Activated CD8-positive, alpha-beta memory T cell treated with anti-CD3 and anti-CD28 coated beads for 48 hours (primary cell): ENCODE measurements around the gene AEBP1.

ENCODE experiments used
- DNase-seq, 3 experiments: peaks; one replicate each; pipeline ENCODE4 v3.0.0-alpha.2; 2020; ENCODE audit warnings: low read depth in 2 of 3, low spot score in 2 of 3

Gene AEBP1

GRCh38 chr7:44084701-44085100, 19.4 kb upstream of the AEBP1 start:
- DNase-seq = no peak

- DNase-seq = no peak
These were observed 18.6 kb upstream of the AEBP1 start for GRCh38 chr7:44085546-44085945.

- DNase-seq = no peak
These were observed 17.5 kb upstream of the AEBP1 start for GRCh38 chr7:44086627-44087026.

GRCh38 chr7:44087911-44088838, 16.0 kb upstream of the AEBP1 start:
- no peak for DNase-seq

DNA sequence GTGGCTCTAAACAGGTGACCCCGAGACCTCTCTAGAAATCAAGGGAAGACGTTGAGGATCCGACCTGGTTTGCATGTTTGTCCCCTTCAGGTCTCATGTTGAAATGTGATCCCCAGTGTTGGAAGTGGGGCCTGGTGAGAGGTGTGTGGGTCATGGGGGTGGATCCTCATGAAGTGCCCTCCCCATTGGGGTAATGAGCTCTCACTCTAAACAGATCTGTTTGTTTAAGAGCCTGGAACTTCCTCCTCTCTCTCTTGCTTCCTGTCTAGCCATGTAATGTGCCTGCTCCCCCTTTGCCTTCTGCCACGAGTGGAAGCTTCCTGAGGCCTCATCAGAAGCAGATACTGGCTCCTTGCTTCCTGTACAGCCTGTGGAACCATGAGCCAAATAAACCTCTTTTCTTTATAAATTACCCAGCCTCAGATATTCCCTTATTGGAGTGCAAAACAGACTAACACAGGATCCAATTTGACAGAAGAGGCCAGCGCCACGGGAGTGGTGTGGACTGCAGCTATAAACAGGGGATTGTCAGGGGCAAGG, 11.0 kb upstream of the AEBP1 start:
- DNase-seq = no peak

DNA sequence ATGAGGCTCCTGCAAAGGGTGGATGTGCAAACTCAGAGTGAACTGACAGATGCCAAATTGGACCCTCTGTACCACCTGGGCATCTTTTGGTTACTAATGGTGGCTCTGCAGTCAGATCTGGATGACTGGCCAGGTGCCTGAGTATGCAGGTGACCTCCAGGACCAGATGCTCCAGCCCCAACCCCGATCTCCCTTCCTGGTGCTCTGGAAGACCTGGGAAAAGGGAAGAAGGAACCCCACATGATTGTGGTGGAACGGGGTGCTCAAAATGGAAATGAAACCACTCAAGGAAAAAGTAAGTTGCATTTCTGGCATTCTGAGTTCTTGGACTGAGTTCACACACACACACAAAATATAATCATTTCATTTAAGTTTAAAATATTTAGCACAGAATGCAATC, 9.8 kb upstream of the AEBP1 start:
- DNase-seq = no peak

DNA sequence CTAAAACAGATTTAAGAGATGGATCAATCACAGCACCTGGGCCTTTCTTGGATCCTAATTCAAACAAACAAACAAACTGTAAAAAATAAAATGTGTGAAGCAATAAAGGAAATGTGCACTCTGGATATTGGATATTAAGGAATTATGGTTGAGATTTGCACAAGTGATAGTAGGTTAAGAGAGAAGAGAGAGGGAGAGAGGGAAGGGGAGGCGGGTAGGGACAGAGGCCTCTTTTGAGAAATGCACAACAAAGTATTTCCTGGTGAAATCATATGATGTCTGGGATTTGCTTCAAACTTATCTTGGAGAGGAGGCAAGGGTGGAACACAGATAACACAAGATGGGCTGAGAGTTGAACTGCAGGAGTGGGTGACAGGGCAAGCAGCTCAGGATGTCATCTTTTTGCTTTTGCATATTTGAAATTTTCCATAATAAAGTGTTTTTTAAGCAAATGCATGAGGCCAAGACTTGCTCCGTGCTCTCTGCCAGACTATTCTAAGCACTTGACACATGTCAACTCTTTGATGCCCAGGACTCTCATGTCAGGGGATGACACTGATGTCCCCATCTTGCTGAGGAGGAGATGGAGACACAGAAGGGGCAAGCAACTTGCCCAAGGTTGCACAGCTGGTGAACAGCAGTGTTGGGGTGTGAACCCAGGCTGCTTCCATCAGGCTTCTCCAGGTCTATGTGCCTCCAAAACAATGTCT, 9.1 kb upstream of the AEBP1 start:
- no peak for DNase-seq

GRCh38 chr7:44095781-44096180, 8.4 kb upstream of the AEBP1 start:
- DNase-seq = no peak

- no peak for DNase-seq
These were observed 7.7 kb upstream of the AEBP1 start for GRCh38 chr7:44096326-44096881.

- DNase-seq = no peak
These were observed 6.8 kb upstream of the AEBP1 start for GRCh38 chr7:44097064-44097932.

DNA sequence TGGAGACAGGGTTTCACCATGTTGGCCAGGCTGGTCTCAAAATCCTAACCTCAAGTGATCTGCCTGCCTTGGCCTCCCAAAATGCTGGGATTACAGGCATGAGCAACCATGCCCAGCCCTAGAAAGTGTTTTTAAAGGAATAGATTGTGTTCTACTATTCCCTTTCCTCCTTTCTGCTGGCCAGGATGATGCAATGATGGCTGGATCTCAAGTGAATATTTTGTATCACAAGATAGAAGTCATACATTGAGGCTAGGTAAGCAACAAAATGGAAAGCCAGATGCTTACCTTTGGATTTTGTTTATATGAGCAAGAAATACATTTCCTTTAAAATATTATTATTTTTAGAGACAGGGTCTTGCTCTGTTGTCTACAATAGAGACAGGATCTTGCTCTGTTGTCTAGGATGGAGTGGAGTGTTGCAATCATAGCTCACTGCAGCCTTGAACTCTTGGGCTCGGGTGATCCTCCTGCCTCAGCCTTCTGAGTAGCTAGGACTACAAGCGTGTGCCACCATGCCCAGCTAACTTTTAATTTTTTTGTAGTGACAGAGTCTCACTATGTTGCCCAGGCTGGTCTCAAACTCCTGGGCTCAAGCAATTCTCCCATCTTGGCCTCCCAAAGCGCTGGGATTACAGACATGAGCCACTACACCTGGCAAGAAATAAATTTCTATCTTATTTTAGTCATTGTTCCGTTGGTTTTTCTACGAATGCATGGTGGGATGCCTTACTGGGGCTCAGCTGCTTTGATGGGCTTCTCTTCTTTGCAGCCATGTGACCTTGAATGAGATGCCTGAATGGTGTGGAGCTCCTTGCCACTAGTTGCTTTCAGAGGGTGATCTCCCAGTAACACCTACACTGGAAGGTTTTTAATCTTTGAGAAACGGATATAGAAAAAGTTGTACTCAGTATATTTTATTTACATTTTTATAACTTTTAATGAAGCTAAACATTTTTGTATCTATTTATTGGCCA, 5.8 kb upstream of the AEBP1 start:
- no peak for DNase-seq

GRCh38 chr7:44099669-44100068, 4.5 kb upstream of the AEBP1 start:
- no peak for DNase-seq

- DNase-seq = no peak
These were observed 3.5 kb upstream of the AEBP1 start for GRCh38 chr7:44100458-44101302.

GRCh38 chr7:44101303-44101965, 2.7 kb upstream of the AEBP1 start:
- DNase-seq = no peak

DNA sequence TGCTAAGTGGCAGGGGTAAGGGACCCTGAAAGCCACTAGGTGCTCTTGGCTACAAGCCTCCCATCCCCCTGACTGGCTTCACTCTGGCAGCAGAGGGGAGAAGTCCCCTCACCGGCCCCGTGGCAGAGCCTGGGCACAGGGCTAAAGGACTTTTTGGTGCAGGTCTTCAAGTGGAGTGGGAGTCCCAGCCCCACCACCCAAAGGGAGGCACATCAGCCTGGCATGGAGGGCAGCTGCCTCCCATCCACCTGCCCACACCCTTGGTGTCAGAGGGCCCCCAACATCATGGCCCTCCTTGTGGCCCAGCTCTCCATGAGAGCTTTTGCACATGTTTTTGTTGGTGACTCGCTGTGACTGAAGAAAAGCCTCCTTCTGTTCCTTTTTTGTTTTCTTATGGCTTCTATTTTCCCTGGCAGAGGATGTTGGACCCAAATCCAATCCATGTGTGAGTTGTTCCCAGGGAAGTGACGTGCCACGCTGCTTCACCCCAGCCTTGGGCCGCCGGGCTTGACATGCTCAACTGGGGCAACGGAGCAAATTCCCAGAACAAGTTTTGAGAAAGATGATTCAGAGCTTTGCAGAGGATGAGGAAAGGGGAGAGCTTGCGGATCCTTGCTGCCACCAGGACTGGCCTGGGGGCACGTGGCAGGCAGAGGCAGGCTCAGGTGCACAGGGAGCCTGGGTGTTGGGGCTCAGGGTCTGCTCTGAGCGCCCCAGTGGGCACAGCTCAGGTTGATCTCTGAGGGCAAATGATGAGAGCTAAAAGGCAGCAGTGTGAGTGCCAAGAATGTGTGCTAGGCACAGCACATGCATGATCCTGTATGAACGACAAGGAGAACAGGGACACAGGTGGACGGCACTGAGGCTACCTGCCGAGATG, 1.9 kb upstream of the AEBP1 start:
- no peak for DNase-seq

GRCh38 chr7:44102846-44103565, 1.1 kb upstream of the AEBP1 start:
- DNase-seq = no peak

GRCh38 chr7:44103566-44103922, 601 bp upstream of the AEBP1 start:
- no peak for DNase-seq
